CD14-positive monocyte (primary cell): Measurements from ENCODE around the gene SNCAIP. TPM values are rescaled to one million over a fixed set of nuclear protein-coding genes. Genes with fewer than 3 reads are reported as not detected.

Source experiments
- DNase-seq, 3 donors: peaks; one replicate each; pipeline ENCODE4 v3.0.0-alpha.2; 2011 to 2022
- H2AFZ ChIP-seq: 2 replicates; pipeline ENCODE4 v1.6.0; 2012; ENCODE audit warnings: mild to moderate bottlenecking, low read depth, low read length, inconsistent platforms; ENCODE audit not compliant: insufficient read depth, poor library complexity, severe bottlenecking
- H3K27ac ChIP-seq, 2 donors: 1 replicate in 1 of 2; 2 replicates in 1 of 2; pipeline ENCODE4 v1.5.1; 2012 to 2013; ENCODE audit warnings: low read length in 2 of 2, control low read depth in 1 of 2, inconsistent platforms in 1 of 2, low read depth in 1 of 2, mild to moderate bottlenecking in 1 of 2
- H3K27me3 ChIP-seq, 2 donors: one replicate each; pipeline versions ENCODE4 v1.6.0 to v1.6.1; 2011 to 2013; ENCODE audit warnings: low read length in 2 of 2; ENCODE audit not compliant: control insufficient read depth in 2 of 2, insufficient read depth in 2 of 2
- H3K36me3 ChIP-seq, 2 donors: replicated peaks in 1 of 2; 1 replicate in 1 of 2; 2 replicates in 1 of 2; pipeline versions ENCODE4 v1.5.1 to v1.6.1; 2012 to 2013; ENCODE audit warnings: low read length in 2 of 2, control low read depth in 1 of 2, inconsistent platforms in 1 of 2, mild to moderate bottlenecking in 1 of 2; ENCODE audit not compliant: insufficient read depth in 2 of 2, control insufficient read depth in 1 of 2
- H3K4me1 ChIP-seq, 2 donors: 1 replicate in 1 of 2; 2 replicates in 1 of 2; pipeline versions ENCODE4 v1.5.1 to v1.6.1; 2012 to 2013; ENCODE audit warnings: low read length in 2 of 2, control low read depth in 1 of 2, inconsistent platforms in 1 of 2, mild to moderate bottlenecking in 1 of 2, moderate library complexity in 1 of 2; ENCODE audit not compliant: insufficient read depth in 2 of 2, control insufficient read depth in 1 of 2
- H3K4me2 ChIP-seq: replicated peaks from 2 replicates; pipeline ENCODE3; 2012; ENCODE audit warnings: low read length, moderate library complexity, mild to moderate bottlenecking; ENCODE audit not compliant: poor library complexity, severe bottlenecking; ENCODE audit errors: extremely low read depth
- H3K4me3 ChIP-seq, 3 experiments: fragments of 200-600 bp in 1 of 3; sonication (generic) in 1 of 3; replicated peaks in 1 of 3; 1 replicate in 2 of 3; 2 replicates in 1 of 3; pipeline ENCODE4 v1.5.1; 2011 to 2013; ENCODE audit warnings: low read length in 3 of 3, mild to moderate bottlenecking in 3 of 3, control low read depth in 2 of 3, low read depth in 2 of 3, inconsistent platforms in 1 of 3, moderate library complexity in 1 of 3
- H3K79me2 ChIP-seq: 2 replicates; pipeline ENCODE4 v1.6.0; 2012; ENCODE audit warnings: mild to moderate bottlenecking, control low read depth, inconsistent platforms, low read length, moderate library complexity; ENCODE audit not compliant: insufficient read depth
- H3K9ac ChIP-seq: 2 replicates; pipeline ENCODE4 v1.6.0; 2017; ENCODE audit warnings: low read length, mild to moderate bottlenecking; ENCODE audit not compliant: insufficient read depth, poor library complexity, severe bottlenecking
- H3K9me3 ChIP-seq, 2 donors: replicated peaks in 1 of 2; 1 replicate in 1 of 2; 2 replicates in 1 of 2; pipeline versions ENCODE4 v1.5.1 to v1.6.1; 2012 to 2013; ENCODE audit warnings: low read length in 2 of 2, control low read depth in 1 of 2; ENCODE audit not compliant: control insufficient read depth in 1 of 2, insufficient read depth in 1 of 2
- H4K20me1 ChIP-seq: 2 replicates; pipeline ENCODE4 v1.6.0; 2012; ENCODE audit warnings: mild to moderate bottlenecking, low read length, control low read depth, moderate library complexity; ENCODE audit not compliant: insufficient read depth
- H3K27ac Mint-ChIP-seq, 7 donors: one replicate each; pipeline ENCODE4 v1.8.0; 2020; ENCODE audit warnings: mild to moderate bottlenecking in 7 of 7, mixed read lengths in 7 of 7, moderate library complexity in 6 of 7, inconsistent platforms in 2 of 7
- H3K27me3 Mint-ChIP-seq, 3 donors: one replicate each; pipeline ENCODE4 v1.8.0; 2021 to 2022; ENCODE audit warnings: low read depth in 3 of 3, mild to moderate bottlenecking in 3 of 3, mixed read lengths in 3 of 3, moderate library complexity in 3 of 3, inconsistent platforms in 1 of 3
- H3K36me3 Mint-ChIP-seq, 2 donors: one replicate each; pipeline ENCODE4 v1.8.0; 2020; ENCODE audit warnings: mixed read lengths in 2 of 2, inconsistent platforms in 1 of 2, mild to moderate bottlenecking in 1 of 2
- H3K4me1 Mint-ChIP-seq: one replicate; pipeline ENCODE4 v1.8.0; 2020; ENCODE audit warnings: mild to moderate bottlenecking, mixed read lengths
- H3K4me3 Mint-ChIP-seq, 2 donors: one replicate each; pipeline ENCODE4 v1.8.0; 2020; ENCODE audit warnings: mild to moderate bottlenecking in 2 of 2, mixed read lengths in 2 of 2, moderate library complexity in 1 of 2
- H3K9me3 Mint-ChIP-seq, 7 donors: one replicate each; pipeline ENCODE4 v1.8.0; 2020 to 2022; ENCODE audit warnings: mixed read lengths in 7 of 7, mild to moderate bottlenecking in 6 of 7, moderate library complexity in 6 of 7, inconsistent platforms in 2 of 7
- WGBS: methylation state at CpG from one replicate; pipeline ENCODE4 v1.1.5; 2013; ENCODE audit warnings: missing lambda C conversion rate; ENCODE audit not compliant: insufficient coverage; 5-methylcytosine and 5-hydroxymethylcytosine counted together
- intact Hi-C, 2 donors: fragments of 100-400 bp; cut with micrococcal nuclease; formaldehyde crosslinking; loops; one replicate each; pipeline versions ENCODE4 v1.15.0 to v1.15.1; 2023
- polyA plus RNA-seq, 3 donors: library from polyadenylated mRNA; depleted of rRNA in 1 of 3; unstranded in 2 of 3; stranded (reverse) in 1 of 3; fragments of 300-500 nt in 2 of 3; fragments of >200 nt in 1 of 3; fragmentation: Illumina TruSeq in 2 of 3; gene quantifications; 1 replicate in 2 of 3; 2 replicates in 1 of 3; pipeline ENCODE4 v1.2.3, GENCODE V29; 2012 to 2021
- TF ChIP-seq, protein P1 (sequence below): fragments of 200-600 bp; IDR thresholded peaks from one replicate; pipeline ENCODE4 v1.8.0; 2022; ENCODE audit warnings: antibody characterized with exemption, mild to moderate bottlenecking

Gene SNCAIP
- polyA plus RNA-seq, 3 donors, result not detected

DNA sequence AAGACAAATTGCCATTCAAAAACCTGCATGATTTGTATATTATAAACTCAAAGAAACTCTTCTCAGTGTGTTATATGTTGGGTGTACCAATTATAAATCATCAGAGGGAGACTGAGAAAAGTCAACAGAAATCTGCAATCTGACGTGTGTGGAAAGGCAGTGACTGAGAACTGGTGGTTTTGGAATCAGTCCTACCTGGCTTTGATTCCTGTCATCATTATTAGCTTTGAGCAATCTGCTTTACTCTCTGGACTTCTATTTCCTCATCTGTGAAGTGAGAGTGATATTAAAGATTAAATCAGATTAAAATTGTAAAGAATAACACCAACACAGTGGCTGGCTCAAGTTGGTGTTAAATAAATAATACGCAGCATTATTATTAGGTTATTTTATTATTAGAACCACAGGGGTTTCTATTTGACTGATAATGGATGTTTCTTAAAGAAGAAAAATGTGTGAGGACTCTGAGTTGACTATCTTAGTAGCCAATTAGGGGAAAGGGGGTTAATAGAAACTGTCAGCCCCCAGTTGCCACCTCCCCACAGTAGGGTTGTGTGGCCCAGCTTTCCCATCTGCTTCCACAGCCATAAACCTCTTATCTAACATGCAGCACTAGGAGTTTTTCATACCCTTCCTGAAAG lies 59.6 kb downstream of the SNCAIP start:
- intact Hi-C loops, result no loop called here
- no peaks in the 10 kb centered on the region for H3K4me1 ChIP-seq
- Mint-ChIP-seq H3K9me3 (peaks cover 0 to 2% (median 0%) of the 10 kb centered on the region in 7 donors), H3K27me3 (peaks cover 0 to 2% (median 2%) of the 10 kb centered on the region in 3 donors), H3K27ac (no peak overlapping the region), H3K4me3 (no peak overlapping the region), H3K4me1 (no peaks in the 10 kb centered on the region), H3K36me3 (no peaks in the 10 kb centered on the region)
- H3K79me2 ChIP-seq, result no peaks in the 10 kb centered on the region
- no CpG with 5 or more reads among the region's 2 CpGs for WGBS
- no peaks in the 10 kb centered on the region for H3K36me3 ChIP-seq
- H2AFZ ChIP-seq, result no peak overlapping the region
- TF ChIP-seq, protein P1, sequence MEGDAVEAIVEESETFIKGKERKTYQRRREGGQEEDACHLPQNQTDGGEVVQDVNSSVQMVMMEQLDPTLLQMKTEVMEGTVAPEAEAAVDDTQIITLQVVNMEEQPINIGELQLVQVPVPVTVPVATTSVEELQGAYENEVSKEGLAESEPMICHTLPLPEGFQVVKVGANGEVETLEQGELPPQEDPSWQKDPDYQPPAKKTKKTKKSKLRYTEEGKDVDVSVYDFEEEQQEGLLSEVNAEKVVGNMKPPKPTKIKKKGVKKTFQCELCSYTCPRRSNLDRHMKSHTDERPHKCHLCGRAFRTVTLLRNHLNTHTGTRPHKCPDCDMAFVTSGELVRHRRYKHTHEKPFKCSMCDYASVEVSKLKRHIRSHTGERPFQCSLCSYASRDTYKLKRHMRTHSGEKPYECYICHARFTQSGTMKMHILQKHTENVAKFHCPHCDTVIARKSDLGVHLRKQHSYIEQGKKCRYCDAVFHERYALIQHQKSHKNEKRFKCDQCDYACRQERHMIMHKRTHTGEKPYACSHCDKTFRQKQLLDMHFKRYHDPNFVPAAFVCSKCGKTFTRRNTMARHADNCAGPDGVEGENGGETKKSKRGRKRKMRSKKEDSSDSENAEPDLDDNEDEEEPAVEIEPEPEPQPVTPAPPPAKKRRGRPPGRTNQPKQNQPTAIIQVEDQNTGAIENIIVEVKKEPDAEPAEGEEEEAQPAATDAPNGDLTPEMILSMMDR, result no peak
- H3K4me2 ChIP-seq, result no peak overlapping the region
- no peaks in the 10 kb centered on the region for H4K20me1 ChIP-seq
- no peak for DNase-seq
- no peaks in the 10 kb centered on the region for H3K27me3 ChIP-seq
- H3K27ac ChIP-seq, result no peak overlapping the region
- H3K9ac ChIP-seq, result no peak overlapping the region
- no peaks in the 10 kb centered on the region for H3K9me3 ChIP-seq
- no peak overlapping the region for H3K4me3 ChIP-seq

DNA sequence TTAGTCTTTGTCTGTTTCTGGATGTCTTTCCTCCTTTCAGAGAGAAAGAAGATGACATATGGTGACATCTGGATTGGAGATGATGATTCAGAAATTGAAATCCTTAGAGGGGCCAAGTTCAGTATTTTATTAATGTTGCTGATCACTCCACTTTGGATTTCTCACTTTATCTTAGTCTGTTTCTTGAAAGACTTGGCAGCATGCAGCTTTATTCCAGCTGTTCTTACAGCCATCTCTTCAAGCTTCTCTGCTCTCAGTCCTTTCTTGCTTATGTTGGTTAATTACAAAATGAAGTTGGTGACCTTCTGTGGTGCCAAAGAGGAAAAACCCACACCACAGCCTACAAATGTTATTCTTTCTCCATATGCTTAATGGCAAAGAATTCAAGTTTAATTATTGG lies 62.1 kb downstream of the SNCAIP start:
- Histone ChIP-seq H3K27me3 (no peaks in the 10 kb centered on the region), H3K4me3 (no peak overlapping the region), H4K20me1 (no peaks in the 10 kb centered on the region), H3K9ac (no peak overlapping the region), H3K79me2 (no peaks in the 10 kb centered on the region), H3K27ac (no peak overlapping the region), H3K9me3 (no peaks in the 10 kb centered on the region), H2AFZ (no peak overlapping the region), H3K36me3 (no peaks in the 10 kb centered on the region), H3K4me1 (no peaks in the 10 kb centered on the region), H3K4me2 (no peak overlapping the region)
- Mint-ChIP-seq H3K9me3 (peaks cover 0 to 2% (median 0%) of the 10 kb centered on the region in 7 donors), H3K27me3 (peaks cover 0 to 2% (median 2%) of the 10 kb centered on the region in 3 donors), H3K36me3 (no peaks in the 10 kb centered on the region), H3K4me1 (no peaks in the 10 kb centered on the region), H3K27ac (no peak overlapping the region), H3K4me3 (no peak overlapping the region)
- TF ChIP-seq, protein P1, result no peak
- no peak for DNase-seq
- intact Hi-C loops, result no loop called here
